ENCODE measurements around the gene IGFBPL1.

DNA sequence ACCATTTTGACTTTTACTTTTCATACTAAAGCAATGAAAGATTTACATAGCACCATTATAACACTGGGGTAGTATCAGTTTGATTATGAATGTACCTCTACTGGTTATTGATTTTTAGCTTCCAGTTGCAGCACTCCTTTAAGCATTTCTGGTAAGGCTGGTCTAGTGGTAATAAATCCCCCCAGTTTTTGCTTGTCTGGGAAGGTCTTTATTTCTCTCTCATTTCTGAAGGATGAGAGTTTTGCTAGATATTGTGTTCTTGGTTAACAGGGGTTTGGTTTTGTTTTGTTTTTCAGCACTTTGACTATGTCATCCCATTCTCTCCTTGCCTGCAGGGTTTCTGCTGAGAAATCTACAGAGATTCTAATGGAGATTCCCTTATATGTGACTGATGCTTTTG lies 26.9 kb upstream of the IGFBPL1 start:
- TF ChIP-seq POLR2A (IDR thresholded peaks at IDR 0.05) (no peak), POLR2AphosphoS5 (IDR thresholded peaks at IDR 0.05; ENCODE audit: insufficient read depth in 1 of 2, low read depth in 1 of 2) (no peak)
- TF ChIP-seq, protein P1, sequence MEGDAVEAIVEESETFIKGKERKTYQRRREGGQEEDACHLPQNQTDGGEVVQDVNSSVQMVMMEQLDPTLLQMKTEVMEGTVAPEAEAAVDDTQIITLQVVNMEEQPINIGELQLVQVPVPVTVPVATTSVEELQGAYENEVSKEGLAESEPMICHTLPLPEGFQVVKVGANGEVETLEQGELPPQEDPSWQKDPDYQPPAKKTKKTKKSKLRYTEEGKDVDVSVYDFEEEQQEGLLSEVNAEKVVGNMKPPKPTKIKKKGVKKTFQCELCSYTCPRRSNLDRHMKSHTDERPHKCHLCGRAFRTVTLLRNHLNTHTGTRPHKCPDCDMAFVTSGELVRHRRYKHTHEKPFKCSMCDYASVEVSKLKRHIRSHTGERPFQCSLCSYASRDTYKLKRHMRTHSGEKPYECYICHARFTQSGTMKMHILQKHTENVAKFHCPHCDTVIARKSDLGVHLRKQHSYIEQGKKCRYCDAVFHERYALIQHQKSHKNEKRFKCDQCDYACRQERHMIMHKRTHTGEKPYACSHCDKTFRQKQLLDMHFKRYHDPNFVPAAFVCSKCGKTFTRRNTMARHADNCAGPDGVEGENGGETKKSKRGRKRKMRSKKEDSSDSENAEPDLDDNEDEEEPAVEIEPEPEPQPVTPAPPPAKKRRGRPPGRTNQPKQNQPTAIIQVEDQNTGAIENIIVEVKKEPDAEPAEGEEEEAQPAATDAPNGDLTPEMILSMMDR (IDR thresholded peaks at IDR 0.05) = no peak

All from vagina (tissue), 2 donors.